A673 (cell line): ENCODE data around the gene TMED5.

ENCODE experiments used
- CTCF ChIP-seq: fragments of 300-800, 200-600 bp; sonication (generic); conservative IDR thresholded peaks from 2 replicates; pipeline ENCODE4 v1.5.1; 2017; ENCODE audit warnings: low read depth, mild to moderate bottlenecking, antibody characterized with exemption, low read length, moderate library complexity, mixed read lengths
- EZH2 ChIP-seq: fragments of 200-600 bp; sonication (generic); IDR thresholded peaks from 2 replicates; pipeline ENCODE4 v1.6.1; 2017; ENCODE audit warnings: borderline replicate concordance, low read depth, mild to moderate bottlenecking, mixed read lengths, antibody characterized with exemption, low read length; ENCODE audit not compliant: poor library complexity, severe bottlenecking

- TF ChIP-seq EZH2 (no peak), CTCF (no peak)
Observed at GRCh38 chr1:93114391-93114790, 65.8 kb downstream of the TMED5 start.
